OCI-LY3 (cell line): ENCODE results near the gene PTPRA.

ENCODE experiments used
- H2AFZ ChIP-seq: fragments of 200-600, 300-600 bp; shearing (Covaris generic); 2 replicates; pipeline ENCODE4 v1.6.0; 2014; ENCODE audit warnings: antibody characterized with exemption, low read depth, low read length
- H3K27ac ChIP-seq: fragments of 200-600, 300-600 bp; sonication (generic); 2 replicates; pipeline ENCODE4 v1.5.1; 2014; ENCODE audit warnings: mild to moderate bottlenecking, low read length, moderate library complexity, mixed read lengths
- H3K27me3 ChIP-seq: fragments of 200-600, 300-600 bp; sonication (generic); 2 replicates; pipeline ENCODE4 v1.6.1; 2014; ENCODE audit warnings: low read depth, low read length, mixed read lengths
- H3K36me3 ChIP-seq: fragments of 200-600, 300-600 bp; sonication (generic); replicated peaks from 2 replicates; pipeline ENCODE3; 2014; ENCODE audit warnings: low read depth, low read length, mixed read lengths
- H3K4me1 ChIP-seq: fragments of 300-600, 200-600 bp; sonication (generic); 2 replicates; pipeline ENCODE4 v1.6.1; 2014; ENCODE audit warnings: low read length, mixed read lengths
- H3K4me2 ChIP-seq: fragments of 200-600, 300-600 bp; sonication (generic); 2 replicates; pipeline ENCODE4 v1.6.1; 2014; ENCODE audit warnings: low read length, mixed read lengths
- H3K4me3 ChIP-seq: fragments of 300-600, 200-600 bp; sonication (generic); 2 replicates; pipeline ENCODE4 v1.5.1; 2014; ENCODE audit warnings: antibody characterized with exemption, mild to moderate bottlenecking, low read length, moderate library complexity
- H3K79me2 ChIP-seq: fragments of 300-600, 200-600 bp; shearing (Covaris generic); 2 replicates; pipeline ENCODE4 v1.6.1; 2014; ENCODE audit warnings: mild to moderate bottlenecking, low read length, mixed read lengths
- H3K9ac ChIP-seq: fragments of 300-600, 200-600 bp; shearing (Covaris generic); 2 replicates; pipeline ENCODE4 v1.6.0; 2014; ENCODE audit warnings: mild to moderate bottlenecking, low read length, moderate library complexity
- H3K9me3 ChIP-seq: fragments of 200-600, 300-600 bp; shearing (Covaris generic); 2 replicates; pipeline ENCODE4 v1.6.1; 2014; ENCODE audit warnings: low read length, mixed read lengths; ENCODE audit not compliant: insufficient read depth
- H4K20me1 ChIP-seq: fragments of 200-600, 300-600 bp; sonication (generic); 2 replicates; pipeline ENCODE4 v1.6.1; 2016; ENCODE audit warnings: low read length, mixed read lengths; ENCODE audit not compliant: insufficient read depth
- EZH2phosphoT487 ChIP-seq: fragments of 200-600 bp; shearing (Covaris generic); IDR thresholded peaks from 2 replicates; pipeline ENCODE4 v1.6.1; 2018; ENCODE audit warnings: antibody characterized with exemption, mixed run types, low read depth
- TF ChIP-seq, protein P1 (sequence below): fragments of 200-600, 300-600 bp; sonication (generic); IDR thresholded peaks from 2 replicates; pipeline ENCODE4 v1.5.1; 2014; ENCODE audit warnings: antibody characterized with exemption, low read length, low read depth

Gene PTPRA

DNA sequence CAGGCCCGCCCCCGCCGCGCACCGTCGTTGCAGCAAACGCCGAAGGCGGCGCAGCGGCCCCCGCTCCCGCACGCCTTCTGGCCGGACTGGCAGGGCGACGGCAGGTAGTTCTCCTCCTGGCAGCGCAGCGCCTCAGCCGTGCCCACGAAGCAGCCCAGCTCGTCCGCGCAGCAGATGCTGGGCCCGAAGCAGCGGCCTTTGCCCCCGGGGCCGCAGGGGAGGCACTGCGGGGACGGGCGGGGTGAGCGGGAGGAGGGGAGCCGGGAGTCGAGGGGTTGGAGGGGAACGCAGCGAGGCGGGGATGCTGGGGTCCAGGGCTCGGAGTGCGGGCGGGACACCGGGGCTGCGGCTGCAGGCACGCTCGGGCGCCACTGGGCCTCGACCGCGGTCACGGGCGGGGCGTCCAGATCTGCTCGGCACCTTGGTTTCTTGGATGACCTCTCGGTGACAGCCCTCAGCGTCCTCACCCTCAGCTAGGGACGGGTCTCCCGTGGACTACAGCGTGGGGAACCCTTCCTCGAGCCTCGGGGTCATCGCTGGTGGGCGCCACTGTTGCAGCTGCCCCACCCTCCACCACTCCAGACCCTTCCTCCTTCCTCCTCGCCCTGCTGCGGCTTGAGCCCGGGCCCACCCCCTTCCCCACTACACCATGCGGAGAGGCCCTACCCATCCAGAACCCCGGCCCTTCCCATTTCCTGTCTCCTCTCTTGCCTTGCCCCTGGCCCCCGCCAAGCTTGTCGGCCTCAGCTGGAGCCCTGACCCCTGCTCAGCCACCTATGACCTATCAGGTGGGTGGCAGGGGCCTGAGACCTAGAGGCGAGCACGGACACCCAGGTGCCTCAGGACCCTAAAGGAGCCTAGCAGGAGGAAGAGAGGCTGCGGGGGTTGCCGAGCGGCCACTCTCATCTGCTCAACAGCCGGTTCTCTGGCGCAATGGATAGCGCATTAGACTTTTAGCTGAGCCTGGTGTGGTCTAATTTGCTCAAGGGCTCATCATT is 210.0 kb downstream of the PTPRA start:
- Histone ChIP-seq H4K20me1 (no peaks in the 10 kb centered on the region), H3K4me3 (no peak overlapping the region), H2AFZ (no peak overlapping the region), H3K9ac (no peak overlapping the region), H3K4me1 (no peaks in the 10 kb centered on the region), H3K9me3 (no peaks in the 10 kb centered on the region), H3K4me2 (no peak overlapping the region), H3K27ac (no peak overlapping the region), H3K79me2 (no peaks in the 10 kb centered on the region), H3K27me3 (peaks cover under 1% of the 10 kb centered on the region; the same call in 1 of the 2 replicates), H3K36me3 (no peaks in the 10 kb centered on the region)
- TF ChIP-seq EZH2phosphoT487, result no peak
- TF ChIP-seq, protein P1, sequence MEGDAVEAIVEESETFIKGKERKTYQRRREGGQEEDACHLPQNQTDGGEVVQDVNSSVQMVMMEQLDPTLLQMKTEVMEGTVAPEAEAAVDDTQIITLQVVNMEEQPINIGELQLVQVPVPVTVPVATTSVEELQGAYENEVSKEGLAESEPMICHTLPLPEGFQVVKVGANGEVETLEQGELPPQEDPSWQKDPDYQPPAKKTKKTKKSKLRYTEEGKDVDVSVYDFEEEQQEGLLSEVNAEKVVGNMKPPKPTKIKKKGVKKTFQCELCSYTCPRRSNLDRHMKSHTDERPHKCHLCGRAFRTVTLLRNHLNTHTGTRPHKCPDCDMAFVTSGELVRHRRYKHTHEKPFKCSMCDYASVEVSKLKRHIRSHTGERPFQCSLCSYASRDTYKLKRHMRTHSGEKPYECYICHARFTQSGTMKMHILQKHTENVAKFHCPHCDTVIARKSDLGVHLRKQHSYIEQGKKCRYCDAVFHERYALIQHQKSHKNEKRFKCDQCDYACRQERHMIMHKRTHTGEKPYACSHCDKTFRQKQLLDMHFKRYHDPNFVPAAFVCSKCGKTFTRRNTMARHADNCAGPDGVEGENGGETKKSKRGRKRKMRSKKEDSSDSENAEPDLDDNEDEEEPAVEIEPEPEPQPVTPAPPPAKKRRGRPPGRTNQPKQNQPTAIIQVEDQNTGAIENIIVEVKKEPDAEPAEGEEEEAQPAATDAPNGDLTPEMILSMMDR, result no peak

- no peak within 1 kb of the TSS for H3K4me3 ChIP-seq
- H3K27me3 ChIP-seq, result no peaks in the 10 kb centered on the region
- no peak for TF ChIP-seq EZH2phosphoT487
- no peak within 1 kb of the TSS for H3K27ac ChIP-seq
- no peaks in the 10 kb centered on the region for H3K36me3 ChIP-seq
- H3K79me2 ChIP-seq, result no peaks in the 10 kb centered on the region
- H3K9ac ChIP-seq, result no peak within 1 kb of the TSS
- no peak within 1 kb of the TSS for H2AFZ ChIP-seq
- no peak within 1 kb of the TSS for H3K4me2 ChIP-seq
- H3K9me3 ChIP-seq, result no peaks in the 10 kb centered on the region
- H3K4me1 ChIP-seq, result no peaks in the 10 kb centered on the region
- no peaks in the 10 kb centered on the region for H4K20me1 ChIP-seq
Measured at GRCh38 chr20:3084283-3084985, 211.2 kb downstream of the PTPRA start, which contains the start of gene AVP. Gene AVP (minus strand): TSS chr20:3084724. CDS start chr20:3084674, 50 bp downstream.

DNA sequence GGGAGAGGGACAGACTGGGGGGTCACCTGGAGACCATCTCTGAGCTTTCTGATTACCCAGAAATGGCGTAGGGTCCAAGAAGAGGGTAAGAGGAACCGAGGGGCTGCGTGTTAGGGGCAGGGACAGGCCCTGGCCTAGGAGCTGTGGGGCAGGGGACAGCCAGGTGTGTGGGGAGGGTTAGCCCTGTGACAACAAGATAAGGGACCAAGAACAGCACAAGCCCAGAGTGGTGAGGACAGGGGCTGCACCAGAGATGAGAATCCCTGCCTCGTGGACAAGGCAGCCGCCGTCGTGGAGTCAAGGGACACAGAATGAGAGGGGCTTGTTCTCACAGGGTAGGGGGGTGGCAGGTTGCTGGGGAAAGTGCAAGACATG is 211.7 kb downstream of the PTPRA start:
- H3K4me1 ChIP-seq, result no peaks in the 10 kb centered on the region
- no peak for TF ChIP-seq EZH2phosphoT487
- TF ChIP-seq, protein P1, result no peak
- H2AFZ ChIP-seq, result no peak overlapping the region
- no peaks in the 10 kb centered on the region for H3K36me3 ChIP-seq
- H3K79me2 ChIP-seq, result no peaks in the 10 kb centered on the region
- peaks cover under 1% of the 10 kb centered on the region; the same call in 1 of the 2 replicates for H3K27me3 ChIP-seq
- H3K9ac ChIP-seq, result no peak overlapping the region
- H3K4me2 ChIP-seq, result no peak overlapping the region
- H4K20me1 ChIP-seq, result no peaks in the 10 kb centered on the region
- no peaks in the 10 kb centered on the region for H3K9me3 ChIP-seq
- no peak overlapping the region for H3K27ac ChIP-seq
- no peak overlapping the region for H3K4me3 ChIP-seq

DNA sequence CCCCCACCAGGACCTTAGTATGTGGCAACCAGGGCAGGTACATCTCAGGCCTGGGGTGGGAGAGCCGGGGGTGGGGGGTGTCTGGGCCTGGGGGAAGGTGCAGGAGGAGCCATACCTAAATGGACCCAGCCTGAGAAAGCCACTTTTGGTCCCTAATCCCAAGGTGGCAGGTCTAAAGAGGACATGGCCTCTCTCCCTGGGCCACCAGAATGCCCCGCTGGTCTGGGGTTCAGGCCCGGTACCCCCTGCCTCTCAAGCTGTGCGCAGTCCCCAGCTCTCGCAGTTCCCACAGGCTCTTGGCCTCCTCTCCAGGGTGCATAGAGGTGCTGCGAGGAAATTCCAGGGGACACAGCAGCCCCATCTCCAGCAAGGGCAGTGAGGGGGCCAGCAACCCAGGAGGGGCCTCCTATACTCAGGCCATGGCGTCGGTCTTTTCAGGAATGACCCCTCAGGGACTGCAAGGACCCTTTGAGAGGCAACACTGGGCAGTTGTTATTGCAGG is 212.3 kb downstream of the PTPRA start:
- Histone ChIP-seq H3K36me3 (no peaks in the 10 kb centered on the region), H3K4me1 (no peaks in the 10 kb centered on the region), H3K4me3 (no peak overlapping the region), H3K4me2 (no peak overlapping the region), H4K20me1 (no peaks in the 10 kb centered on the region), H3K27me3 (peaks cover 7% of the 10 kb centered on the region; the same call in 1 of the 2 replicates), H3K79me2 (no peaks in the 10 kb centered on the region), H3K9ac (no peak overlapping the region), H3K9me3 (no peaks in the 10 kb centered on the region), H2AFZ (no peak overlapping the region), H3K27ac (no peak overlapping the region)
- TF ChIP-seq, protein P1, result no peak
- no peak for TF ChIP-seq EZH2phosphoT487
